ENCODE data around the gene TRERF1. TPM values are rescaled to one million over a fixed set of nuclear protein-coding genes. Genes with fewer than 3 reads are reported as not detected.

Gene TRERF1
- polyA plus RNA-seq, 3 donors = 12.7 to 14.0 (median 13.7) TPM

DNA sequence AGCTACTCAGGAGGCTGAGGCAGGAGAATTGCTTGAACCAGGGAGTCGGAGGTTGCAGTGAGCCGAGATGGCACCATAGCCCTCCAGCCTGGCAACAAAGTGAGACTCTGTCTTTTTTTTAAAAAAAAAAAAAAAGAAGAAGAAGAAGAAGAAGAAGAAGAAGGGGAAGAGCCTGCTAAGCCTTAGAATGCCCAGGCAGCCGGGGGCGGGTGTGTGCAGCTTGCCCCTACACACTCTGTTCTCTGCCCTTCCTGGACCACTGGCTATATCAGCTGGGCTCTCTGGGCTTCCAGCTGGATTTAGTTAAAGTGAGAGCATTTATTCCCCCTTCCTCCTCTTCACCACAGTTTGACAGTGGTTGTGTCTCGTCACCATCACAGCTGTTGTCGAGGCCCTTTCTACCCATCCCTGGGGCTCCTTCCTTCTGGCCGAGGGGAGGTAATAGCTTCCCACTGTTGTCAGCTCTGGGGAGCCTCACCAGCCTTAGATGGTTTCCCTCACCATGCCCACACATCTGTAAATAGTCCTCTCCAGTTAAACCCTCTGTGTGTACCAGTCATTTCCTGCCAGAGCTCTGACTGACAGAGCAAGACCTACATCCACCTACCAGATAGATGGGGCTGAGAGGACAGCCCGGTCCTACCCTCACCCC, 77.6 kb downstream of the TRERF1 start:
- DNase-seq (ENCODE audit: low read depth in 3 of 3, low spot score in 2 of 3) = no peak

DNA sequence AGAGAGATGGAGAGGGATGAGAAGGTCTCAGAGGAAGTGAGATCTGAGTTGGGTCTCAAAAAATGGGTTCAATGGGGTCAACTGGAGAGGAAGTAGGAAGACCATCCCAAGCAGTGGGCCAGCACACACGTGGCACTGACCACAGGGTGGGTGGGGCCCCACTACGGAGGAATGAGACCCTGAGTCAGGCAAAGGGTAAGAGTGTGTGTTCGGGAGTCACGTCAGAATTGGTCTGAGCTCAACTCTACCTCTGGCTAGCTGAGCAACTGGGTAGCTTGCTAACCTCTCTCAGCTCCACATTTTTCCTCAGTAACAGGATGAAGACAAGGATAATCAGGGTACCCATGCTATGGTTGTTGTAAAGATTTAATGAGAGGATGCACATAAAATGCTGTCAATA, 79.0 kb downstream of the TRERF1 start:
- no peak for DNase-seq (ENCODE audit: low read depth in 3 of 3, low spot score in 2 of 3)

DNA sequence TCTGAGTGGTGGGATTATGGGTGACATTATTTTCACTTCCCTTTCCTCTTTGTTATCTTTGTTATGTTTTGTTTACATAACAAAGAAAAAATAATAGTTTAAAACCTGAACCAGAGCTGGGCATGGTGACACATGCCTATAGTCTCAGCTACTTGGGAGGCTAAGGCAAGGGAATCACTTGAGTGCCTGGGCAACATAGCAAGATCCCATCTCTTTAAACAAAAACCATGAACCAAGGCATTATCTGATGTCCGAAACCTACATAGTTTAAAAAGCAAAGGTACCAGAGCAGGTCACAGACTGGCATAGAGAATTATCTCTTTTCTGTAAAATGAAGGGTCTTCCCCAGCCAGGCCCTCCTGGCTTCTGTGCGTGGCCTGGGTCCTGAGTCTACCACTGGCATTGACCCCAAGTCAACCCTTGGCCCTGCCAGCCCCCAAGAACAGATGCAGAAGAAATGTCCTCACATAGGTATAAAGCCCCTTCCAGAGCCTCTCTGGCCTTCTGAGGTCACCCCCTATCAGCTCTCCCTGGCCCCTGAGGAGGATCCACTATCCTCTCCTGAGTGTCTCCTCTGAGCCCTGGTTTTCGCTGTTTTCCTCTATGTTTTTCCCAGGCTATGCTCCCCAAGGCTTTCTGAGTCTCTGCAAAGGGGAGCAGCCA, 81.3 kb downstream of the TRERF1 start:
- no peak for DNase-seq (ENCODE audit: low read depth in 3 of 3, low spot score in 2 of 3)

DNA sequence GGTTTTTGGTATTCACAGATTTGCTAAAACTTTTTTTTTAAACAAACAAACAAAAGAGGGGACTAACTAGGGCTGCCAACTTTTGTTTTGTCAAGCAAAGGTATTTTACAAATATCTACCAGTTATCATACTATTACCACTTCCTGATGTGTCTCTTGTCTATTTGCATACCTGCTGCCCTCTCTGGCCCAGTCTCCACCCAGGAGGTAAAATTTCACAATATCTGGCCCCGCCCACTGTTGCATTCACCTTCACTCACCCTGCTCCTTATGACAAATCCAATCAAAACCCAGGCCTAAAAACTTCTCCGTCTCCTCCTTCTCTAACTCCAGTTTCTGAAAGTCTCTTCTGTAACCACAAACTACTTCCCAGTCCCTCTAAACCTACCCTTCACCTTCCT, 82.2 kb downstream of the TRERF1 start:
- DNase-seq (ENCODE audit: low read depth in 3 of 3, low spot score in 2 of 3) = no peak

DNA sequence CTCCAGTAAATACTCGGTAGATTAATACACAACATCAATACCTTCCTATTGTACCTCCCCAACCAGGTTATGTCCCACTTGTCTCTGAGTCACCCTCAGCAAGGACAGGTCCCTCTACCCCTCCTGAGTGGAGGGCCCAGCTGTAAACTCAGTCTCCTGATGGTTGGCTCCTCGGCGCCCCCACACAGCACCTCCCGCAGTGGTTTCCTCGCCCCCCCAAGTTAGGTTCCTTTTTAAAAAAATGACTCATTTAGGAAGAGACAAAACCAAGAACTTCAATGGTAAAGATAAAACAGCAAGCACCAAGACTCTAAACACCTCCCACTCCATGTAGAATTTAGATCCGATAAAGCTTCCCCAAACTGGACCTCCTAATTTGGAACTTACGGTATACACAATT, 83.5 kb downstream of the TRERF1 start:
- DNase-seq (ENCODE audit: low read depth in 3 of 3, low spot score in 2 of 3) = no peak

DNA sequence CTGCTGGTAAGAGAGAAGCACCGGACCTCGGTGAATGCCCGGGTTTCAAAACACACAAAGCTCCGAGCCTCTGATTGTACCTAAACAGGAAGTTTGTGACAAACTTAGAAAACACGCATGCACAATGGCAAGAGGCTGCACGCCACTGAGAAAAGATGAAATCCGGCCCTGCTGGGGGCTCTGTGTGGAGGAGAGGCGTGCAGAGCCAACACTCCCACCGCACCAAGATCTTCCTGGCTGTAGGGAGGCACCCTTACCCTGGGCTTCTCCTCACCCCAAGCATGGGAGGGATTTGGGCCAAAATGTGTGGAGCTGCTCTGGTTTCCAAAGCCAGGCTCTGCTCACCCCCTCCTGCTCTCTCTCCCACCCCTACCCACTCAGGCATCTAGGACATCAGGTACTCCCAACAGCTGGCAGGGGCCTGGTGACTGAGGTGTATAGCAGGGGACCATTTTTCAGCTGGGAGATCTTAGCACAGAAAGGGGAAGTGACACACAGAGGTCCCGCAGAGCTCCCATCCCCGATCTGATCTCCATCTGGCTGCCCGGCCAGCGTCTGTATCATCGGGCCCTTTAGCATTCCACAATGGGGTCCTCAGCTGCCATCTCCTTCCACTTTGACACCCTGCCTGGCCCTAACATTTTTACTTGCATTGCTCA, 84.2 kb downstream of the TRERF1 start:
- no peak for DNase-seq (ENCODE audit: low read depth in 3 of 3, low spot score in 2 of 3)

DNA sequence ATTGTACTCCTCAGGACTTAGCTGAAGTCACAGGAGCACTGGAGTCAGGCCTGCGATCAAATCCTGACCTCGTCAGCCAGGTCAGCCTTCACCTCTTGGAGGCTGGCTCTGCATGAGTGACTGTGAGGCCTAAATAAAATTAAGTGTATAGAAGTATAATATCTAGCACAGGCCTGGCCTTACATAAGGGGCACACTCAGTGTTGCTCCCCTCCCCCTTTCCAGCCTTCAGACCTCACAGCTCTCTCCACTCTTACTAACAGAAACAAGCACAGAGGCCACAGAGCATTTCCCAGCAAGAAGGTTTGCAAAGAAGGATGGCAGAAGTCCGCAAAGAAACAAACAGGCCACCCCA, 84.8 kb downstream of the TRERF1 start:
- DNase-seq (ENCODE audit: low read depth in 3 of 3, low spot score in 2 of 3) = no peak

DNA sequence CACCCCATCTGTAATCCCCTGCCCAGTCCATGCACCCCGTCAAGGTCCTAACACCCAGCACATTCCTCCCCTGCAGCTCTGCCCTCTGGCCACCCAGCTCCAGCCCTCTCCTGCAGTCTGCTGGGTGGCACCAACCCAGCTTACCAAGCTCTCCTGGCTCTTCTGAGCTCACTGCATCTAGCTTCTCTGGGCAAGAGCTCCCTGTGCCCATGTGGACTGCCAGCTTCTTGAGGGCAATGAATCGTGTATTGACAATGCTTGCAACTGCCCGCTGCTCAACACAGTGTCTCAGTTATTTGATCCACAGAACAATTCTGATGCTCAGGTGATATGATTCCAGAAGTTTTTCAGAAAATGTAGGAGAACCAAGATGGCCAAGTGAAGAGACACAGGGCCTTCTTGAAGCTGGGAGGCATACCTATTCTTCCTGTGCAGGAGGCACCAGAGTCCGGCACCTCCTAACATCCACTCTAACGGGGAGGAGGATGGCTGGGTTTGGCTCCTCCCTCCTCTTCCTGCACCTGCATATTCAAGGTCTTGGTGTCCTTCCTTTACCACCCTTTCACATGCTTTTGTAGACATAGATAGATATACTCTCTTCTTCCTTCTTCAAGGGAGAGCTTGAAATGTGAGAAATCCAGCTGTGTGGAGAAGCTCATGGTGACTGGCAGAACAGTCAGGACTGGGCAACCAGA, 85.6 kb downstream of the TRERF1 start:
- DNase-seq (ENCODE audit: low read depth in 3 of 3, low spot score in 2 of 3) = no peak

DNA sequence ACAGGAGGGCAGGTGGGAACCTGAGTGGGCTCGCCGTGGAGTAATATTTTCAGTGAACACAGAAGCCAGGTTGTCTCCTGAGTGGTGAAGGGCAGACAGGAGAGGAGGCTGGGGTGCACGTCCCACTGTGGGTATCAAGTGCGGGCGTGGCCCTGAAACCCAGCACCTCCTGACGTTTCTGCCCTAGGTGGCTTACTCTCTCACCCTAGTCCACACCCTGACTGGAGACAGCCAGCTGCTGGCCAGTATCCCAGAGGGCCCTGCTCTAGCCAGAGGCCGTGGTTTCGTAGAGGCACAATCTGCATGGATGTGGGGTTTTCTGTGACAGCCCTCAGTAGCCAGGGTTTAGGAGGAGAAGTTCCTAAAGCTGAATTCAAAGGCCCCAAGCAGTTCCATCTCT, 86.7 kb downstream of the TRERF1 start:
- DNase-seq (ENCODE audit: low read depth in 3 of 3, low spot score in 2 of 3) = no peak

DNA sequence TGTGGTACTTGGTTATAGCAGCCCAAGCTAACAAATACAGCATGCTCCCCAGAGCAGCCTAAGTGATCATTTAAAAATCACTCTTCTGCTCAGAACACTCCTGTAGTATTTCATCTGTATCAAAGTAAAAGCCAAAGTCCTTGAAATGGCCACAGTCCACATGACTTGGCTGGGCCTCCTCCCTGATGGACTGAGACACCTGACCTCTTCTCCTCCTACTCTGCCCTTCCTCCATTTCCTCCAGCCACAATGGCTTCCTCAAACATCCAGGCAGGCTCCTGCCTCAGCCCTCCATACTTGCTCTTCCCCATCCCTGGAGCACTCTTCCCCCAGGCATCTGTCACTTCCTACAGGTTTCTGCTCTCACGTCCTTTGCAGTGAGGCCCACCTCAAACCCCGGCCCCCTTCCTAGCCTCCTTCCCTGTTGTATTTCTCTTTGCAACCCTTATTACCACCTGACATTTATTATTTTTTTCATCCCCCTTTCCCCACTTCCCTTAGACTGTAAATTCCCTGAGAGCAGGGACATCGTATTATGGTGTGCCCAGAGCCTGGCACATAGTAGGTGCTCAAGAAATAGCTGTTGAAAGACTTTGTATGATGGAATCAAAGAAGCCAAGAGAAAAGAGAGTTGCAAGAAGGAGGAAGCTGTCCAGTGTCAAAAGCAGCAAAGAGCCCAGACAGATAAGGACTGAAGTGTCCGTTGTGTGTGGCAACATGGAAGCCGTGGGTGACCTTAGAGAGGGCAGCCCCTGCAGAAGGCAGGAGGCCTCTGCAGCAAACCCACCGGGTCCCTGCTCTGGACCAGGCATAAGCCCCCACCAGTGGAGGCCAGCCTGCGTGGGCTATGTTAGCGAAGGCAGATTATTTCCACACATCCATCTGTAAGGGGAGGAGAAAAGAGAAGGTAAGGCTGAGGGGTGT, 87.5 kb downstream of the TRERF1 start:
- no peak for DNase-seq (ENCODE audit: low read depth in 3 of 3, low spot score in 2 of 3)

DNA sequence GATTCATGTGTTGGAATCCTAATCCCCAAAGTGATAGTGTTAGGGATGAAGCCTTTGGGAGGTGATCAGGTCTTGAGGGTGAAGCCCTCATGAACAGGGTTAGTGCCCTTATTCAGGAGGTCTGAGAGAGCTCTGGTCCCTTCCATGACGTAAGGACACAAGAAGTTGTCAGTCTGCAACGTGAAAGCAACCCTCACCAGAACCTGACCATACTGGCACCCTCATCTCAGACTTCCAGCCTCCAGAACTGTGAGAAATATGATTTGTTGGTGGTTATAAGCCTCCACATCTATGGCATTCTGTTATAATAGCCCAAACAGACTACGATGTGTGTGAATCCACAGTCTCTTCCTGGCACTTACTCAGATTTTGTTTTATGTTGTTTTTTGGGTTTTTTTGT, 90.7 kb downstream of the TRERF1 start:
- no peak for DNase-seq (ENCODE audit: low read depth in 3 of 3, low spot score in 2 of 3)

DNA sequence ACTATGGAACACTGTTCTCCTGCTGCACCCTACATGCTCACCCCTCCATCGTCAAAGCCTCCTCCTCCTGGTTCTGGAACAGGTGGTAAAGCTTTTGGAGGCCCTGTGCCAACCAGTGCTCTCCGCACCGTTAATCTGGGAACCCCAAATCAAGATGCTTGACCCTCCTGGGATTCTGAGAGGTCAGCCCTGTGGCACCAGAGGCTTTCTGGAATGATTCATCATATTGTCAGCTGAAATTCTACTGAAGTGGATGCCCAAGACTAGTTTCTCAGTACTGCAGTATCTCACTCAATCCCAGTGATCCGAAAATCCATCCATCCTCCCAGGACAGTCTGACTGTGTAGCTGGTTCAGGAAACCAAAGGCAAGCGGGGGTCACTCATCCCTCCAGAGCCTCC, 92.7 kb downstream of the TRERF1 start:
- DNase-seq (ENCODE audit: low read depth in 3 of 3, low spot score in 2 of 3) = no peak

DNA sequence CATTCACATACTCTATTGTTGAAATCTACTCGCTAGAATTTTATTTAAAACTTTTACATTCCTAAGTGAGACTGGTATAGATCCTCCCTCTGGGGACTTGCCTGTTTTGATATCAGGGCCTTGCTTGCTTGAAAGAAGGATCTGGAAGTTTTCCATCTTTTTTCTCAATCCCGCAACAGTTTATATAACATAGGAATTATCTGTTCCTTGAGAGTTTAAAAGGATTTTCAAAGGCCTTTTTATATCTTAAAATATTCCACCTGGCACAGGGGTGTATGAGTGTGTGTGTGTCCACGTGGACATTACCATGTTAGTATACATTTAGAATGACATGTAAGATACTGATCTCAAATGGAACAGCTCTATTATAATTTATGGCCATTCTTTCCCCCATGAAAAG, 96.3 kb downstream of the TRERF1 start:
- no peak for DNase-seq (ENCODE audit: low read depth in 3 of 3, low spot score in 2 of 3)

DNA sequence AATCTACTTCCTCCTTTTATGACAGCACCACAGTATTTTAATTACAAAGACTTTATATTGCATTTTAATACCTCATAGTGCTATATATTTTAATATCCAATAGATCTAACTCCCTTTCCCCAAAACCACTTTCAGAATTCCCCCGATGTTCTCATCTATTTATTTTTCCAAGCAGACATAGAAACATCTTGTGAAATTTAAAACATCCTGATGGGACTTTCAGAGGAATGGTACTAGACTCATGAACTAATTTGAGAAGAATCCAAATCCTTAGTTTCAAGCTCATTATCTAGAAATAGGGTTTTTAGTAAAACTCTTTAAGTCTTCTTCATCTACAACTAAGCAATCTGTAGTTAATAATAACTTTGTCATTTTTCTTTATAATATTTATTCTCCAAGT, 97.0 kb downstream of the TRERF1 start:
- no peak for DNase-seq (ENCODE audit: low read depth in 3 of 3, low spot score in 2 of 3)

DNA sequence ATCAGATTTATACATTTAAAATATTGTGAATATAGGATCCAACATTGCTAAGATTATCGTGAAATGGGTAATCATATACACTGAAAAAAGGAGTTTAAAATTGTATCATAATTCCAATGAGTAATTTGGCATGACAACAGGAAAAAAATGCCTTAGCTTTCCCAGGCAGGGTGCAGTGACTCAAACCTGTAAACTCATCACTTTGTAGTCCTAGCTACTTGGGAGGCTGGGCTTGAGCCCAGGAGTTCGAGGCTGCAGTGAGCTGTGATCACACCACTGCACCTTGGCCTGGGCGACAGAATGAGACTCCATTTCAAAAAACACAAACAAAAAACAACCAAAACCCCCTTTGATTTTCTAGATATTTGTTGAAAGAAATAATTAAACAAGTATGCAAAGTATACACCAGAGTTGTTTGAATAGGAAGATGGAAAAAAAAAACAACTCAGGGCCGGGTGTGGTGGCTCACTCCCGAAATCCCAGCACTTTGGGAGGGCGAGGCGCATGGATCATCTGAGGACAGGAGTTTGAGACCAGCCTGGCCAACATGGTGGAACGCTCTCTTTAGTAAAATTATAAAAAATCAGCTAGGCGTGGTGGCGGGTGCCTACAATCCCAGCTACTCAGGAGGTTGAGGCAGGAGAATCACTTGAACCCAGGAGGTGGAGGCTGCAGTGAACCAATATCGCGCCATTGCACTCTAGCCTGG, 98.7 kb downstream of the TRERF1 start:
- no peak for DNase-seq (ENCODE audit: low read depth in 3 of 3, low spot score in 2 of 3)

DNA sequence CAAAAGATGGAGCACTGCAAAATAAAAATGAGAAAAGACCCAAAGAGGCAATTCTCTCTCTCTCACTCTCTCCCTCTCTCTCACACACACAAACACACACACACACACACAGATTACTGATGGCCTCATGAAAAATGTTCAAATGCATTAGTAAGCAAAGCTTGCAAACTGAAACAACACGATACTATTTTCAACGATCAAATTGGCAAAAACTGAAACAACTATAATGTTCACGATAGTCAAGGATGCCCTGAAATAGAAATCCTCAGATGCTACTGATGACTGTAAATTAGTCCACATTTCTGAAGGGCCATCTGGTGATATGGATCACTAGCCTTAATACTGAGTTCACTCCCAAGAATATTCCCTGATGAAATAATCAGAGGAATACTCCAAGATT, 100.8 kb downstream of the TRERF1 start:
- DNase-seq (ENCODE audit: low read depth in 3 of 3, low spot score in 2 of 3) = no peak

DNA sequence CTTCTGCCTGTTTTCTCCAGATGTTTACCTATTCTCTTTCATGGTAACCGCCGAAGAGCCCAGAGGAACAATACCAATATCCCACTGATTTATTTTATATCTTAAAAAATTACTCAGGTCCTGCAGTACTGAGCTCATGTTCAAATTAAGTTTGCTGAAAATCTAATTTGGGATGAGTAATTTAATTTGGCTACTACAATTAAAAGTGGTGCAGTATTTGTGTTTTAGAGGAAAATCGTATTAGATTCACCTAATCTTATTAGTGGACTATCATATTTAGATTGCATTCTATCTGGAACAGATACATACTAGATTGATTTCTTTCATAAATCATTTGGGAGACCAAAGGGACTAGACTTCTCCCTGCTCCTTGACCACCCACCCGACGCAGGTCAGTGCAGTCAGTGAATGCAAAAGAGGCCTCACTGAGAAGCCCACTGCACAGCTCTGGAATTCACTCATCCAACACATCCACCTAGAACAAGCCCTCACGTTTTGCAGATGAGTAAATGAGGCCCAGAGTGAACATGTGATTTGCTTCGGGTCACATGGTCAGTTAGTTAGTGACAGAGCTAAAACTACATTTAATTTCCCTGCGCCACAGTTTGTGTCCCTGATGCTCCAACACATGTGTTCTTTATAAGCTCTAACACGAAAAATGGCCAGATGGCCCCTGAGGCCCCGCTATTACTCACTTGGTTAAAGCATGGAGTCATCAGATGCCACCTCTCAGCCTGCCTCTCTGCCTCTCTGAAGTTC, 101.8 kb downstream of the TRERF1 start:
- DNase-seq (ENCODE audit: low read depth in 3 of 3, low spot score in 2 of 3) = no peak

DNA sequence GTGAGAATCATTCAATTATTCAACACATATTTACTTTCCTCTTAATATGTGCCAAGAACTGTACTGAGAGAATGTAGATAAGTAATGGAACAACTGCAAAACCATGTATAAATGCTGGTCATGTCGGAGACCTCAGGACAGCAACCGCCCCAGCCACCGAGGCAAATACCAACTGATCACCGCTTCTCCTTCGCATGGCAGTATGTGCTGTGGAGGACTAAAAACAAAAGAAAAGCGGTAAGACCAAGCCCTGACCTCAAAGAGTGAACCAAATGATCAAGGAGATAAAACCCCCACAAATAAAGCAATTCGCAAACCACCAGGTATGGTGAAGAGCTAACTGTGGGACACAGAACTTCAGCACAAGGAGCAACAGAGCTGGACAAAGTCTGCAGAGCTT, 104.3 kb downstream of the TRERF1 start:
- no peak for DNase-seq (ENCODE audit: low read depth in 3 of 3, low spot score in 2 of 3)

DNA sequence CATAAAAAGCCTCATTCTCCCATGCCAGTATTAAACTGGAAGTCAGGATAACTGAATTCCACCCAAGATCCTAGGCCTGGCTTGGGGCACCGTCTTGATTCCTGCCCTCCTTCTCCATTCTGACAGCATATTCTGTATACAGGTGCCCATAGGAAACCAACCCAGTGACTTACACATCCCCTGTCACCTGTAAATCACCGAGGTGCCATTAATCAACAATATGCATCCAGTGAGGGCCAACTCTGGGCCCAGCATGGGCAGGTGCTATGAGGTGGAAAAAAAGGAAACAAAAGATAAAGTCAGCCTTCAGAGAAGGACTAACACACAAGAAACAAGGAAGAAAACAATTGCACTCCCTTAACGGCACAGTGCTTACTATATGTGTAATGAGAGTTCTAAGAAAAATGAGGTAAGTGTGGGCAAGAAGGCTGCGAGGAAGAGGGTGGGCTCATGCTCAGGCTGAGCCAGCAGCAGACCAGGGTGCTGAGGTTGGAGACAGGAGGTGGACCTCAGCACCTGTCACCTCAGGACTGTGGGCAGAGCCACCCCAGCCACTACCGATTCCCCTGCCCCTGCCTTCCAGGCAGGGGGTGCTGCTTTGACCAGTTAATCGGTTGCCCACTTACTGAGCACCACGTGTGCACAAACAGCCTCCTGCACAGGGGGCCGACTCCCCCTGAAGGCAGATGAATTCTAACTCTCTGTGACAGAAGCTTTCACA, 105.9 kb downstream of the TRERF1 start:
- no peak for DNase-seq (ENCODE audit: low read depth in 3 of 3, low spot score in 2 of 3)
